ENCODE measurements around the gene CNPY2.
"Not testable (repeated sequence)": the region's sequence is repeated elsewhere in the genome, so short reads cannot be mapped to it uniquely, and the experiment has no call there.

The CNPY2 gene

GRCh38 chr12:56315622-56316473 is at the start of gene CNPY2:
Gene CNPY2 (minus strand): TSS chr12:56315988. CDS start chr12:56315217, 771 bp downstream.
- peak; percentile 96 for DNase-seq

GRCh38 chr12:56362130-56363059 is 46.6 kb upstream of the CNPY2 start, which contains the start of gene APOF:
Gene APOF (minus strand): TSS chr12:56362857. CDS start chr12:56362745, 112 bp downstream.
- no peak for DNase-seq

- DNase-seq, result no peak
Observed at GRCh38 chr12:56361487-56362129, 45.8 kb upstream of the CNPY2 start.

GRCh38 chr12:56359851-56360767 is 44.3 kb upstream of the CNPY2 start, which contains the start of gene STAT2:
Gene STAT2 (minus strand): TSS chr12:56360107. CDS start chr12:56356571, 3,536 bp downstream.
- DNase-seq, result peak; percentile 100

- peak; percentile 84 for DNase-seq
Observed at GRCh38 chr12:56358836-56359532, 43.2 kb upstream of the CNPY2 start.

- no peak for DNase-seq
Observed at GRCh38 chr12:56351325-56351724, 35.5 kb upstream of the CNPY2 start.

GRCh38 chr12:56350662-56351061 is 34.9 kb upstream of the CNPY2 start:
- no peak for DNase-seq

GRCh38 chr12:56348776-56349175 is 33.0 kb upstream of the CNPY2 start:
- DNase-seq, result no peak

- DNase-seq, result not testable (repeated sequence)
Observed at GRCh38 chr12:56347255-56347654, 31.5 kb upstream of the CNPY2 start.

GRCh38 chr12:56346675-56347074 is 30.9 kb upstream of the CNPY2 start:
- DNase-seq, result no peak

- not testable (repeated sequence) for DNase-seq
Observed at GRCh38 chr12:56342290-56342689, 26.5 kb upstream of the CNPY2 start.

GRCh38 chr12:56341616-56342015 is 25.8 kb upstream of the CNPY2 start:
- DNase-seq, result no peak

GRCh38 chr12:56339158-56339422 is 23.3 kb upstream of the CNPY2 start:
- DNase-seq, result no peak

- peak; percentile 50 for DNase-seq
Observed at GRCh38 chr12:56338308-56339157, 22.7 kb upstream of the CNPY2 start, which contains the start of gene IL23A. Gene IL23A (plus strand): TSS chr12:56338884. CDS start chr12:56339045, 161 bp downstream.

GRCh38 chr12:56337753-56338251 is 22.0 kb upstream of the CNPY2 start:
- peak; percentile 83 for DNase-seq

GRCh38 chr12:56336361-56337167 is 20.8 kb upstream of the CNPY2 start:
- peak; percentile 94 for DNase-seq

GRCh38 chr12:56335527-56335926 is 19.7 kb upstream of the CNPY2 start:
- not testable (repeated sequence) for DNase-seq

- no peak for DNase-seq
Observed at GRCh38 chr12:56334490-56334793, 18.7 kb upstream of the CNPY2 start.
